HG02973 (cell line): Measurements from ENCODE around the gene STK36.

ENCODE experiments used
- ATAC-seq: cut with Tn5 transposase; IDR thresholded peaks from one replicate; pipeline ENCODE4 v1.9.1; 2021; ENCODE audit warnings: moderate library complexity; ENCODE audit not compliant: unreplicated experiment

STK36 gene

GRCh38 chr2:218719457-218719856, 47.6 kb downstream of the STK36 start:
- ATAC-seq = no peak

- no peak for ATAC-seq
These were observed 48.5 kb downstream of the STK36 start for GRCh38 chr2:218720048-218721041.

- ATAC-seq = no peak
These were observed 49.6 kb downstream of the STK36 start for GRCh38 chr2:218721488-218721887.

- ATAC-seq = no peak
These were observed 50.0 kb downstream of the STK36 start for GRCh38 chr2:218721934-218722333.

- no peak for ATAC-seq
These were observed 50.5 kb downstream of the STK36 start for GRCh38 chr2:218722419-218722818.

GRCh38 chr2:218722876-218723785, 51.2 kb downstream of the STK36 start:
- no peak for ATAC-seq

GRCh38 chr2:218726004-218726574, 54.2 kb downstream of the STK36 start:
- ATAC-seq = no peak

- no peak for ATAC-seq
These were observed 55.7 kb downstream of the STK36 start for GRCh38 chr2:218727502-218728165.

GRCh38 chr2:218729640-218730039, 57.8 kb downstream of the STK36 start:
- ATAC-seq = no peak

- no peak for ATAC-seq
These were observed 60.3 kb downstream of the STK36 start for GRCh38 chr2:218732052-218732760.

GRCh38 chr2:218732761-218733158, 60.9 kb downstream of the STK36 start:
- ATAC-seq = no peak

- no peak for ATAC-seq
These were observed 61.5 kb downstream of the STK36 start for GRCh38 chr2:218733171-218734021.

GRCh38 chr2:218734190-218734975, 62.5 kb downstream of the STK36 start:
- no peak for ATAC-seq

GRCh38 chr2:218736531-218736930, 64.6 kb downstream of the STK36 start:
- no peak for ATAC-seq

- ATAC-seq = peak; percentile 68
These were observed 71.2 kb downstream of the STK36 start for GRCh38 chr2:218743068-218743467.

GRCh38 chr2:218744615-218745014, 72.7 kb downstream of the STK36 start:
- ATAC-seq = no peak

- no peak for ATAC-seq
These were observed 73.3 kb downstream of the STK36 start for GRCh38 chr2:218745160-218745558.
